PC-3 (cell line): Measurements from ENCODE around the gene ABRACL. TPM values are rescaled to one million over a fixed set of nuclear protein-coding genes. Genes with fewer than 3 reads are reported as not detected.

ENCODE experiments used
- ATAC-seq: fragments of 200-7000 bp; cut with Tn5 transposase; 2 replicates; pipeline ENCODE4 v1.9.1; 2020; ENCODE audit warnings: mild to moderate bottlenecking, moderate library complexity
- BruUV-seq: library from RNA; stranded (reverse); fragments of 400-500 nt; replicated peaks from 2 replicates; lab custom pipeline; 2021; lab: Mats Ljungman, UMichigan
- CTCF ChIA-PET: fragments of 300-600 bp; sonication (Branson Sonifier 250); formaldehyde crosslinking; loops from one replicate; lab custom pipeline; 2022; ENCODE audit warnings: antibody characterized with exemption; lab: Charles Lee
- POLR2A ChIA-PET: fragments of 300-600 bp; sonication (Branson Sonifier 250); formaldehyde crosslinking; loops from one replicate; lab custom pipeline; 2022; ENCODE audit warnings: antibody characterized with exemption; ENCODE audit not compliant: unreplicated experiment; lab: Charles Lee
- DNase-seq: peaks from one replicate; pipeline ENCODE4 v3.0.0-alpha.2; 2015
- H2AFZ ChIP-seq: fragments of 300-600 bp; sonication (generic); 2 replicates; pipeline ENCODE4 v1.6.0; 2016; ENCODE audit warnings: antibody characterized with exemption, low read length
- H3F3A ChIP-seq: fragments of 300-600 bp; sonication (generic); one replicate; pipeline ENCODE4 v1.6.0; 2017; ENCODE audit warnings: antibody characterized with exemption, low read length, control low read depth, mild to moderate bottlenecking; ENCODE audit not compliant: unreplicated experiment
- H3K27ac ChIP-seq: fragments of 300-600 bp; sonication (generic); 2 replicates; pipeline ENCODE4 v1.5.1; 2016; ENCODE audit warnings: mild to moderate bottlenecking, low read length
- H3K27me3 ChIP-seq: fragments of 300-600 bp; sonication (generic); 2 replicates; pipeline ENCODE4 v1.6.1; 2016; ENCODE audit warnings: low read length, mixed read lengths
- H3K36me3 ChIP-seq: fragments of 300-600 bp; sonication (generic); 2 replicates; pipeline ENCODE4 v1.6.1; 2016; ENCODE audit warnings: low read depth, mixed run types, low read length, mixed read lengths
- H3K4me1 ChIP-seq: fragments of 300-600 bp; sonication (generic); 2 replicates; pipeline ENCODE4 v1.5.1; 2016; ENCODE audit warnings: low read length; ENCODE audit not compliant: insufficient read depth
- H3K4me2 ChIP-seq: fragments of 300-600 bp; sonication (generic); 2 replicates; pipeline ENCODE4 v1.6.0; 2016; ENCODE audit warnings: low read length
- H3K4me3 ChIP-seq: fragments of 300-600 bp; sonication (generic); 2 replicates; pipeline ENCODE4 v1.5.1; 2016; ENCODE audit warnings: mild to moderate bottlenecking, low read length, mixed read lengths
- H3K79me2 ChIP-seq: fragments of 300-600 bp; sonication (generic); 2 replicates; pipeline ENCODE4 v1.6.1; 2017; ENCODE audit warnings: low read length, mixed read lengths
- H3K9ac ChIP-seq: fragments of 300-600 bp; sonication (generic); 2 replicates; pipeline ENCODE4 v1.6.0; 2016; ENCODE audit warnings: mild to moderate bottlenecking, low read length
- H3K9me2 ChIP-seq: fragments of 300-600 bp; sonication (generic); replicated peaks from 2 replicates; pipeline ENCODE4 v1.6.1; 2016; ENCODE audit warnings: mixed run types, low read length, mixed read lengths
- H3K9me3 ChIP-seq: fragments of 300-600 bp; sonication (generic); 2 replicates; pipeline ENCODE4 v1.6.1; 2016; ENCODE audit warnings: low read length, mixed read lengths
- H4K20me1 ChIP-seq: fragments of 300-600 bp; sonication (generic); 2 replicates; pipeline ENCODE4 v1.6.1; 2016; ENCODE audit warnings: low read length, mixed read lengths
- CTCF ChIP-seq: fragments of 300-600 bp; sonication (generic); conservative IDR thresholded peaks from 2 replicates; pipeline ENCODE4 v1.5.1; 2017; ENCODE audit warnings: antibody characterized with exemption, low read depth, mild to moderate bottlenecking, low read length
- EZH2 ChIP-seq: fragments of 300-600 bp; sonication (generic); IDR thresholded peaks from one replicate; pipeline ENCODE4 v1.6.1; 2017; ENCODE audit warnings: antibody characterized with exemption, mild to moderate bottlenecking, low read length; ENCODE audit not compliant: unreplicated experiment
- EZH2phosphoT487 ChIP-seq: fragments of 300-600 bp; sonication (generic); IDR thresholded peaks from 2 replicates; pipeline ENCODE4 v1.6.1; 2018; ENCODE audit warnings: mild to moderate bottlenecking, antibody characterized with exemption, low read length, borderline replicate concordance
- intact Hi-C: fragments of 100-400 bp; cut with micrococcal nuclease; formaldehyde crosslinking; loops from 2 replicates; pipeline ENCODE4 v1.9.0; 2023
- total RNA-seq: library from RNA; depleted of rRNA; stranded (reverse); fragments of >200 nt; gene quantifications from 2 replicates; pipeline ENCODE4 v1.2.3, GENCODE V29; 2014

The ABRACL gene
- total RNA-seq, 1 experiment from 2014 or later: 35.8 TPM

DNA sequence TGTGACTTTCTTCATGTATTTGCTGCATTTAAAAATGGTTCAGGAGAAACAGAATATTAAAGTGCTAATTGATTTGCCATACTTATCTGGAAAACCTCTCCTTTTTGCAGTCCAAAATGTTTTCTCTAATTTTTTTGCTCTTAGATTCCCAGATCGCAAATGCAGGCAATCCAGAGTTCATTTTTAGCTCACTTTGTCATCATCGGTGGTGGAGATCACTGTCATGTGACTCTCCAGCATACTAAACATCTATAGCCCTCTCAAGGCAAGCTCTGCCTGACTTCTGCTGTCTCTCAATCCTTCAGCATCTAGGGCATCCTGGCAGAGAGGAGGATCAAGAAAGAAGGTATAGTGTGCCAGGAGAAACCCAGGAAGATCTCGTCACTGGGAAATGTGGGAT lies 24.8 kb downstream of the ABRACL start:
- Histone ChIP-seq H3K27me3 (no peaks in the 10 kb centered on the region), H3K9ac (no peak overlapping the region), H4K20me1 (no peaks in the 10 kb centered on the region), H3K9me3 (no peaks in the 10 kb centered on the region), H3K27ac (no peak overlapping the region), H3K36me3 (no peaks in the 10 kb centered on the region), H2AFZ (no peak overlapping the region), H3K4me2 (no peak overlapping the region), H3K4me1 (no peaks in the 10 kb centered on the region), H3F3A (no peaks in the 10 kb centered on the region), H3K9me2 (no peaks in the 10 kb centered on the region), H3K4me3 (no peak overlapping the region), H3K79me2 (no peaks in the 10 kb centered on the region)
- no peak for DNase-seq
- ATAC-seq: no peak
- intact Hi-C loops: no loop called here
- TF ChIP-seq CTCF (no peak), EZH2 (no peak), EZH2phosphoT487 (no peak)
- POLR2A ChIA-PET: no interaction called here
- BruUV-seq: no TSS peak
- CTCF ChIA-PET: no interaction called here

- ATAC-seq (no peak), DNase-seq (no peak)
- H3K9ac ChIP-seq: no peak overlapping the region
- no peak for TF ChIP-seq EZH2
- no peak for TF ChIP-seq CTCF
- TF ChIP-seq EZH2phosphoT487: no peak
- no peaks in the 10 kb centered on the region for H3K9me3 ChIP-seq
- H3K9me2 ChIP-seq: no peaks in the 10 kb centered on the region
- H3K79me2 ChIP-seq: no peaks in the 10 kb centered on the region
- H3K36me3 ChIP-seq: no peaks in the 10 kb centered on the region
- no peak overlapping the region for H3K4me3 ChIP-seq
- ChIA-PET CTCF (no interaction called here), POLR2A (no interaction called here)
- H3F3A ChIP-seq: no peaks in the 10 kb centered on the region
- intact Hi-C loops: no loop called here
- H3K4me1 ChIP-seq: no peaks in the 10 kb centered on the region
- H3K4me2 ChIP-seq: no peak overlapping the region
- no peak overlapping the region for H2AFZ ChIP-seq
- no TSS peak for BruUV-seq
- no peaks in the 10 kb centered on the region for H3K27me3 ChIP-seq
- no peaks in the 10 kb centered on the region for H4K20me1 ChIP-seq
- H3K27ac ChIP-seq: no peak overlapping the region
These were observed 25.5 kb downstream of the ABRACL start for GRCh38 chr6:139054001-139054400.

DNA sequence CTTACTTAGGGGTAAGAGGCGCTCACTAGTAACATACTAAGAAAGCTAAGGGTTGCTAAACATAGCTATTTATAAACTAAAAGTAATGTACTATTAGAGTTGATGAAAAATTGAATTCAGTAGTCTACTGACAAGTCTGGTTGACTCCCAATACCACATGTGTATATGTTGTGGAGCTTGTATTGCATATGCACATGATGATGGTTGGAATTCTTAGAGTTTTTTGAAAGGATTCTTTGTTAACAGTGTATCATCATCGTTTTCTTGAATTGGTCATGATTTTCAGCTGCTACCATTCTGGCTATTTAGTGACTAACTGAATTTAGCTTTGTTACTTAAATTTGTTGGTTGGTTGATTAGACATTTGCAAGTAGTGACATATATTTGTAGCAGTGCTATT lies 27.2 kb downstream of the ABRACL start:
- Histone ChIP-seq H3K9me3 (no peaks in the 10 kb centered on the region), H3K4me2 (no peak overlapping the region), H3K27me3 (no peaks in the 10 kb centered on the region), H3F3A (no peaks in the 10 kb centered on the region), H4K20me1 (no peaks in the 10 kb centered on the region), H3K9ac (no peak overlapping the region), H2AFZ (no peak overlapping the region), H3K36me3 (no peaks in the 10 kb centered on the region), H3K27ac (no peak overlapping the region), H3K79me2 (no peaks in the 10 kb centered on the region), H3K9me2 (no peaks in the 10 kb centered on the region), H3K4me1 (no peaks in the 10 kb centered on the region), H3K4me3 (no peak overlapping the region)
- ChIA-PET CTCF (no interaction called here), POLR2A (no interaction called here)
- BruUV-seq: no TSS peak
- ATAC-seq (no peak), DNase-seq (no peak)
- intact Hi-C loops: no loop called here
- TF ChIP-seq EZH2 (no peak), EZH2phosphoT487 (no peak), CTCF (no peak)
